Adrenal gland (tissue), 12 donors: ENCODE data around the gene LIM2. TPM values are rescaled to one million over a fixed set of nuclear protein-coding genes. Genes with fewer than 3 reads are reported as not detected.

Experiments
- DNase-seq, 7 donors: peaks; one replicate each; pipeline ENCODE4 v3.0.0-alpha.2; 2019 to 2020
- H3K27ac ChIP-seq, 5 donors: fragments of 200-600 bp; sonication (generic) in 4 of 5; 1 replicate in 3 of 5; 2 replicates in 2 of 5; pipeline versions ENCODE4 v1.5.1 to v1.8.0; 2016 to 2020; ENCODE audit warnings: mild to moderate bottlenecking in 1 of 5
- H3K27me3 ChIP-seq: fragments of 200-600 bp; 2 replicates; pipeline ENCODE4 v1.8.0; 2021
- H3K36me3 ChIP-seq, 2 donors: fragments of 200-600 bp; replicated peaks in 1 of 2; 1 replicate in 1 of 2; 2 replicates in 1 of 2; pipeline versions ENCODE4 v1.5.1 to v1.8.0; 2018 to 2022
- H3K4me1 ChIP-seq, 2 donors: fragments of 200-600 bp; replicated peaks in 1 of 2; 1 replicate in 1 of 2; 2 replicates in 1 of 2; pipeline versions ENCODE4 v1.5.1 to v1.8.0; 2018 to 2021
- H3K4me3 ChIP-seq, 4 donors: fragments of 200-600 bp; sonication (generic) in 3 of 4; one replicate each; pipeline ENCODE4 v1.5.1; 2016 to 2018
- H3K9me3 ChIP-seq, 3 donors: fragments of 200-600 bp; sonication (generic) in 1 of 3; replicated peaks in 1 of 3; 1 replicate in 2 of 3; 2 replicates in 1 of 3; pipeline versions ENCODE4 v1.5.1 to v1.8.0; 2016 to 2021
- POLR2A ChIP-seq, 2 donors: fragments of 450-650 bp; IDR thresholded peaks; one replicate each; pipeline ENCODE4 v1.6.1; 2017; ENCODE audit warnings: antibody characterized with exemption in 2 of 2, mild to moderate bottlenecking in 2 of 2, moderate library complexity in 1 of 2
- WGBS, 4 donors: extraction: QIAGEN DNeasy Blood & Tissue Kit in 2 of 4; methylation state at CpG; one replicate each; pipeline versions ENCODE4 v1.1.5 to v1.1.7; 2013 to 2017; 5-methylcytosine and 5-hydroxymethylcytosine counted together
- intact Hi-C, 2 donors: fragments of 100-400 bp; cut with DNase I; formaldehyde crosslinking; loops; one replicate each; pipeline versions ENCODE4 v1.14.1 to v1.15.0; 2022 to 2023
- polyA plus RNA-seq, 3 donors: library from polyadenylated mRNA; stranded (reverse); fragments of 200-250 nt in 2 of 3; fragments of 350-450 nt in 1 of 3; fragmentation: Illumina TruSeq in 1 of 3; extraction: RNeasy Lipid Tissue Mini Kit (QIAGEN cat#74804) in 1 of 3; gene quantifications; one replicate each; pipeline ENCODE4 v1.2.3, GENCODE V29; 2013 to 2014
- total RNA-seq, 9 donors: library from RNA; depleted of rRNA in 4 of 9; stranded (reverse); fragments of >200 nt in 4 of 9; fragments of 120-200 nt in 1 of 9; fragmentation: NEBNext Ultra II Directional in 1 of 9; extraction: Animal tissue kit (Norgen Biotek cat#: 25700) in 1 of 9; gene quantifications; one replicate each; pipeline versions ENCODE4 v1.1.0 to v1.2.4, GENCODE V29; 2013 to 2023
- TF ChIP-seq, protein P1 (sequence below), 6 experiments: fragments of 450-650 bp in 4 of 6; fragments of 200-600 bp in 2 of 6; sonication (generic) in 1 of 6; IDR thresholded peaks; 1 replicate in 5 of 6; 2 replicates in 1 of 6; pipeline versions ENCODE4 v1.5.1 to v1.8.0; 2016 to 2021; ENCODE audit warnings: antibody characterized with exemption in 6 of 6, mild to moderate bottlenecking in 2 of 6, moderate library complexity in 1 of 6
- donor health status: healthy with polysubstance abuse.
- donor health status: Bipolar disorder and iron deficiency.
- donor health status: DM: yes; HTN: yes; CAD: no.
- donor health status: DM: no; HTN: no; CAD: no.
- donor health status: DM: no; HTN: no; CAD: no.
- donor health status: DM: yes; HTN: yes; CAD: no.

Gene LIM2
- total and polyA plus RNA-seq, 12 donors: not detected

- 82 to 93% (median 86%) methylated on average over 9 to 19 of the region's 19 CpGs for WGBS, 4 donors
- no peaks in the 10 kb centered on the region for H3K27me3 ChIP-seq
- intact Hi-C loops: loop anchor here in 1 of 2 donors (10.0 kb wide), 2 partner anchors 67 to 317 kb away; no protein-coding TSS in a partner anchor
- H3K27ac ChIP-seq: no peak overlapping the region
- H3K4me1 ChIP-seq: peaks cover 7 to 14% of the 10 kb centered on the region in 2 donors
- H3K36me3 ChIP-seq: no peaks in the 10 kb centered on the region
- no peak for DNase-seq
- TF ChIP-seq POLR2A (IDR thresholded peaks at IDR 0.05): no peak
- TF ChIP-seq, protein P1, sequence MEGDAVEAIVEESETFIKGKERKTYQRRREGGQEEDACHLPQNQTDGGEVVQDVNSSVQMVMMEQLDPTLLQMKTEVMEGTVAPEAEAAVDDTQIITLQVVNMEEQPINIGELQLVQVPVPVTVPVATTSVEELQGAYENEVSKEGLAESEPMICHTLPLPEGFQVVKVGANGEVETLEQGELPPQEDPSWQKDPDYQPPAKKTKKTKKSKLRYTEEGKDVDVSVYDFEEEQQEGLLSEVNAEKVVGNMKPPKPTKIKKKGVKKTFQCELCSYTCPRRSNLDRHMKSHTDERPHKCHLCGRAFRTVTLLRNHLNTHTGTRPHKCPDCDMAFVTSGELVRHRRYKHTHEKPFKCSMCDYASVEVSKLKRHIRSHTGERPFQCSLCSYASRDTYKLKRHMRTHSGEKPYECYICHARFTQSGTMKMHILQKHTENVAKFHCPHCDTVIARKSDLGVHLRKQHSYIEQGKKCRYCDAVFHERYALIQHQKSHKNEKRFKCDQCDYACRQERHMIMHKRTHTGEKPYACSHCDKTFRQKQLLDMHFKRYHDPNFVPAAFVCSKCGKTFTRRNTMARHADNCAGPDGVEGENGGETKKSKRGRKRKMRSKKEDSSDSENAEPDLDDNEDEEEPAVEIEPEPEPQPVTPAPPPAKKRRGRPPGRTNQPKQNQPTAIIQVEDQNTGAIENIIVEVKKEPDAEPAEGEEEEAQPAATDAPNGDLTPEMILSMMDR (IDR thresholded peaks at IDR 0.05): no peak
- H3K9me3 ChIP-seq: no peaks in the 10 kb centered on the region
- no peak overlapping the region for H3K4me3 ChIP-seq
Measured at GRCh38 chr19:51337861-51338562, 49.8 kb downstream of the LIM2 start.

GRCh38 chr19:51337141-51337860 lies 50.5 kb downstream of the LIM2 start:
- Histone ChIP-seq H3K4me3 (no peak overlapping the region), H3K4me1 (peaks cover 7 to 14% of the 10 kb centered on the region in 2 donors), H3K9me3 (no peaks in the 10 kb centered on the region), H3K36me3 (no peaks in the 10 kb centered on the region), H3K27ac (no peak overlapping the region), H3K27me3 (no peaks in the 10 kb centered on the region)
- DNase-seq: no peak
- TF ChIP-seq POLR2A (IDR thresholded peaks at IDR 0.05): no peak
- TF ChIP-seq, protein P1 (IDR thresholded peaks at IDR 0.05): no peak
- 91 to 96% (median 94%) methylated on average over 3 to 13 of the region's 13 CpGs for WGBS, 4 donors
- intact Hi-C loops: loop anchor here in 1 of 2 donors (10.0 kb wide), 2 partner anchors 68 to 318 kb away; no protein-coding TSS in a partner anchor

DNA sequence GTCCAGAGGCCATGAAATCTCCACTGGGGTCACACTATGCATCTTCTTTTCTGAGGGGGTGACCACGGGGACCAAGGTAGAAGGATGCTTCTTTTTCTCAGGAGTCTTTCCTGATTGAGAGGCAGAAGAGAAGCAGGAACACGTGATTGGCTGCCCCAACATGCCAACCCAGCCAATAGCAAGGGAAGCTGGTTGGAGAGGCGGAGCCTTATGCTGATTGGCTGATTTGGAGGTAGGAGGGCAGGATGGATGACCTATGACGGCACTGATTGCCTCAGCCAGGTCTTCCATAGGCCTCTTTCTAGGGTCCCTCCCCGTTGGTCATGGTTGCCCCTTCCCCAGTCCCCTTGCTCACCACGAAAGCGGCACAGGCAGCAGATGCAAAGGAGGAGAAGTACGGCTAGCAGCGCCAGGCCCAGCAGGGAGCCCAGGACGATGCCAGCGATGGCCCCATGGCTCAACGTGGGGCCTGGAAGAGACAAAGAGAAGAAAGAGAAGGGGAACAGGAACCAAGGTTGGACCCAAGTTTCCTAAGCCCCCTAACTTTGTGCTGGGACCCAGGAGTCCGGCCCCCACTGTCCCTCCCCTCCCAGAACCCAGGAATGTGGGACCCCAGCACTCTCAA lies 53.8 kb downstream of the LIM2 start:
- no peaks in the 10 kb centered on the region for H3K27me3 ChIP-seq
- peaks cover 4 to 5% of the 10 kb centered on the region in 2 donors for H3K4me1 ChIP-seq
- no peak overlapping the region for H3K4me3 ChIP-seq
- no peaks in the 10 kb centered on the region for H3K36me3 ChIP-seq
- no peaks in the 10 kb centered on the region for H3K9me3 ChIP-seq
- no peak for DNase-seq
- WGBS, 4 donors: 87 to 96% (median 93%) methylated on average over 10 to 13 of the region's 13 CpGs
- TF ChIP-seq, protein P1 (IDR thresholded peaks at IDR 0.05): no peak
- no peak for TF ChIP-seq POLR2A (IDR thresholded peaks at IDR 0.05)
- intact Hi-C loops: loop anchor here in 1 of 2 donors (10.0 kb wide), 2 partner anchors 71 to 321 kb away; no protein-coding TSS in a partner anchor
- no peak overlapping the region for H3K27ac ChIP-seq

DNA sequence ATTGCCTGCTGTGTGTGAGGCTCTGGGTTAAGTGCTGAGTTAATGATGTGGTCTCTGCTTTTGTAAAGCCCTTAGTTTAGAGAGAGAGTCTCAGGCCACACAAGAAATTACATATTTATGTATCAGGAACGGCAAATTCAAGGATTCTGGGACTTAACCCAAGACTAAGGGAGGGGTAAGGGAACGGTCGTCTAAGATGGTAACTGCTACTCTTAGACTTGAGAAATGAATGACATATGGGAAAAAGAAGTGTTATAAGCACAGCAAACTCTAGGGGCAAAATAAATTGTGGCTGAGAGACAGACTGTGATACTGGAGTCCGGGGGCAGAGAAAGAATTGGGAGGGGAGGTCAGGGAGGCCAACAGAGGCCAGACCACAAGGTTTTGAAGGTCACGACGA lies 56.1 kb downstream of the LIM2 start:
- Histone ChIP-seq H3K4me1 (peaks cover 0 to 5% of the 10 kb centered on the region in 2 donors), H3K36me3 (no peaks in the 10 kb centered on the region), H3K27me3 (peaks cover 6% of the 10 kb centered on the region), H3K4me3 (no peak overlapping the region), H3K9me3 (no peaks in the 10 kb centered on the region), H3K27ac (no peak overlapping the region)
- TF ChIP-seq POLR2A (IDR thresholded peaks at IDR 0.05): no peak
- TF ChIP-seq, protein P1 (IDR thresholded peaks at IDR 0.05): no peak
- 78 to 88% (median 83%) methylated on average over 6 of the region's 6 CpGs for WGBS, 4 donors
- intact Hi-C loops: loop anchor here in 1 of 2 donors (10.0 kb wide), 2 partner anchors 73 to 323 kb away; no protein-coding TSS in a partner anchor
- DNase-seq: no peak
